ENCODE data around the gene C1orf232.

Gene C1orf232

DNA sequence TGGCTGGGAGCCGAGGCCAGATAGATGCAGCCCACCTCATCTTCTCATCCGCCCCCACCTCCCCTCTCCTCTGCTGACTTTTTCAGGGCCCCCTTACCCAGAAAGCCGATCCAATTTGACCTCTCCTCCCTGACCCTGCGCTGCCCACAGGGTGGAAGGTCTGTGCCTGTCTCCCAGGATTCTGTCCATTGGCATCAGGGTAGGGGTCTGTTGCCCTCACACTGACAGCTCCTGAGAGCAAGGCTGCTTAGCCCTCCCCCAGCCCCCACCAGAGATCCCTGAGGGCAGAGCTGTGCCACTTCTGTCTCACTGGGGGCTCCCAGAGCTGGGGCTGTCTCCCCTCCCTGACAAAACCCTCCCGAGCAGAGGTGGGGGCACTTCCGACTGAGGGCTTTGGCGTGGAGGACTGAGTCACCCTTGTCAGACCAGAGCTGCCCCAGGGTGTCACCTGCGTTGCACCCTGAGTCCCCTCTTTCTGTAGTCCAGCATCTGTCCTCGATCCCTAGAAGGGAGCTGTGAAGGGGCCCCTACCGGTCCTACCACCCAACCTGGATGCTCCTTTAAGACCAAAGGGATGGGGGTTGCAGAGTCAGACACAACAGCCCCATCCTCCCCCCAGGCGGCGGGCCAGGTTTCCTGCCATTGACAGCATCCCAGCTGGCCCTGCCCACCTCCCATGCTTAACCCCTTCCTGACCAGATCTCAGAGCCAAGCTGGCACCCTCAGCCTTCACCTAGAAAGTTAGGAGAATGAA lies 12.3 kb downstream of the C1orf232 start:
- DNase-seq, result no peak

DNA sequence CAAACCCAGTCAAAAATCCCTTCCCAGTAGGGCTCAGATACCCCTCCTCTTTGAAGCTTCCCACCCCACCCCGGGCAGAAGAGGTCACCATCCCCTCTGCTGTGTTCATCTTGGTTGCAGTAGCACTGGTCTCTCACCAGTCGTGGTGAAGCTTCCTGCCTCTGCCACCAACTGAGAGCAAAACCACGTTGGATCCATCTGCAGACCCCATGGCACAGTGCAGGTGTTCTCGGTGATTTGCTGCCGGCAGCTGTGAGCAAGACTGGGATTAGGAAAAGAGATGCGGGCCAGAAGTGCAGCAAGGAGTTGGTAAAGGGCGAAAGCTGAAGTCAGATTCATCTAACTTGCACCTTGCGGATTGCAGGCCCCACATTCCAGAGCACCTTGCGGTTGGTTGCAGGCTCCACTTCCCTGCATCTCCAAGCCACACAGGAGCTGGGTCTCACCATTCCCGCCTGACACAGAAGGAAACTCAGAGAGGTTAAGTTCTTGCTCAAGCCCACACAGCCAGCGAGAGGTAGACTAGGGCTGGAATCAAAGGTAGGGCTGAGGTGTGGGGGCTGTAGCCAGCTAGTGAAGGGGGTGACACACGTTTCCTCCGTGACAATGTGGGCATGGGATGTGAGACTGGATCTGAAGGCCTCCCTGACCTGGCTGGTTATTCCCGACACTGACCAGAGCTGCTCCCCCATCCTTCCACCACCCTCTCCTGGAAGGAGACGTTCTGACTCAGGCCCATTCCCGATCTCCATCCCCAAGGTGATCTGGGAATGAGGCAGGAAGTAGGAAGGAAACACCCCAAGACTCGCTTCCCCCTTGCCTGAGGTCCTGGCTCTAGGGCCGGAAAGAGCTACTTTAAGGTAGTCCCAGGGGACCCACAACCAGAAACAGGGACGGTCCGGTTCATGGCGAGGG lies 13.1 kb downstream of the C1orf232 start:
- no peak for DNase-seq

DNA sequence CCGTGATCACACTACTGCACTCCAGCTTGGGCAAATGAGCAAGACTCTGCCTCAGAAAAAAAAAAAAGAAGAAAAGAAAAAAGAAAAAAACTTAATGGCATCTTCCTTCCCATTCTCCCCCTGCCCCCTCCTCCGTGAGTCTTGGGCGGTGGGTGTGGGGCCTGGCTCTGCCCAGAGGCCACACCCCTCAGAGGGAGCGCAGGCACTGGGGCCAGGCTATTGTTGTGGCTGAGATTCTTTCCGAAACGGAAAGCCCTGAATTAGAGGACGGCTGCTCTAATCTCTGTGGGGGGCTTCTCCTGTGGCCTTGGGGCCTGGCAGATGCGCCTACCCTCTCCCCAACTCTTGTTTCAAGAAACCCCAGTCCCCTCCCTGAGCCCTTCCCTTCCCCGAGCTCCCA lies 14.0 kb downstream of the C1orf232 start:
- no peak for DNase-seq

DNA sequence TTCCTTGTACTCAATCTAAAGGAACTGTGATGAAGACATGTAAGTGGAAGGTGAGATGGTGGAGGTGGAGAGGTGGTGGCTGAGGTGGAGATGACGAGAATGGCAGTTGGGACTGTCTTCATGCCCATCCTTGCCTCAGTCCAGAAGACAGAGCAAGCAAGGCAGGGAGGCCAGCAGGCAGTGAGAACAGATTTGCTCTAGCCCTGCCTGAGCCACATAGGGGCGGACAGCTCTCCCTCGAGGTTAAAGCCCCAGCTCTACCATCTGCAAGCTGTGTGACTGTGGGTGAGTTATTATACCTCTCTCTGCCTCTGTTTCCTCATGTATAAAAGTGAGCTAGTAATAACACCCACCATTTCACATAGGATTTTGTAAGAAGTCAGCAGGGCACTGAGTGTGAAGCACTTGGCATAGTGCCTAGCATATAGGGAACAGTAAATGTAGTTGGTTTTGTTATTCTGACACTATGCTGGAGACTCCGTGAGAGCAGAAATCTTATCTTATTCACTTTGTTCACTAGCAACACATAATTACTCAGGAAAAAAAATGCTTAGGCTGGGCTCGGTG lies 14.7 kb downstream of the C1orf232 start:
- DNase-seq, result no peak

DNA sequence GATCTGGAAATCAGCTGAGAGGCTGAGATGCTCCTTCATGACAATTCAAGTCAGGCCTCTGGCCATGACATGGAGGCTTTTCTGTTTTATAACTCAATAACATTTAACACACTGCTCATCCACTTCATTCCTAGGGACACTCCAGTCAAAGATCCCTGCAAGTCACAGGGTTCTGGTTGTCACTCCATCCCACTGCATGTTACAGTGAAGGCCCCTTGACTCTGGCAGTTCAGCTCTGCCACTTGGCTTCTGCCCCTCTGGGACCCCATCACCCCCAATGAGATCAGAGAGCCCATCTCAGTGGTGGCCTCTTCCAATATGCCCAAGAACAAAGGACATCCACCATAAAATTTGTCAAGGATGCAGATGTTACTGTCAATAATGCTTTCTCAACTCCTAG lies 19.9 kb downstream of the C1orf232 start:
- no peak for DNase-seq

DNA sequence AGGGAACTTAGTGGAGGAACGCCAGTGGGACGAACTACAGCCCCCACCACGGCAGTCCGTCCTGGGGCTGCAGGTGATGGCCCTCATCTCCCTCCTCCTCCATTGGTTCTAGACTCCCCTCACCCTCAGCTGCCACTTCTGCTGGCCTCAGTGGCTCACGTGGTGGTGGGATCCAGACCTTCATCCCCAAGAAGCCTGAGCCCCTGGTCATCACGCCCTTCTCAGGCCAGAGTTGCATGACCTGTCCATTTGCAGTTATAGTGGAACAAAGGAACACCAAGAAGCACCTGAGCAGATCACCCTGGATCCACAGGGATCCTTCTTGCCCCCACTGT lies 22.8 kb downstream of the C1orf232 start:
- DNase-seq, result no peak

DNA sequence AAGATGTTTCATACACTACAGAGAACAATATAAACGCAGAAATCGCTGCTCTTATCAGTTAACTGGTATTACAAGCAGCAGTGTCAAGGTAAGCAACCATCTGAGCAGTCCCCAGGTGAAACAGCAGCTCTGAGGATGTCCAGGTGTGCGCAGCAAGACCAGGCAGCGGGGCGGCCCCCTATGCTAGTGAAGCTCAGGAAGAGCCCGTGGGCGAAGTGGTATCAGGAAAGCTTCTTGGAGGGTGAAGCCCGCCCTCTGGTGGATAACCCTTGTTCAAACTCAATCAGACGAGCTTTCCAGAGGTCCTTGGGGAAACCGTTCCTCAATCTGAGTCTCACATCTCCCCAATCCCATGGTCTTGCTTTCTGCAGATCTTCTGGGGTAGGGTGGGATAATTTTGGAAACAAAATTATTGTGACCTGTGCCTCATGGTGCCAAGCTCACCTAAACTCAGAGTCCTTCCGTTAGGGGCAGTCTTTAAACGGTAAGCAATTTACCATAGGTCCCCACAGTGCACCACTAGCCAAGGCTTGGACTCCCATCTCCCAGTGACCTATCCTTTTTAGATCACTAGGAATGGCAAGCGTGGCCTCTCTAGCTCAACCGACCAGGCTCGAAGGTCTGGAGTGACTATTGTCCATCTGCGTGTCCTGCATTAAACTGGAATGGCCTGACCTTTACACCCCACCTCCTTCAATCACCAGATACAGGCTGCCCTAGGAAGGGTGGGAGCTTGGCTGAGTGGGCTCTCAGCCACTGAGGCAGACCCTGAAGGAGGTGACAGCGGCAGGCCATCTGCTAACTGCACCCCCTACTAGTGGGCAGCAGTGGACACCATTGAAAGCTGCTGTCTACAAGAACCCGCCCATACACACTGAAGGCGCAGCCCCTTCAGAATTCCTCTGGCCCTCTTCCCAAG lies 23.5 kb downstream of the C1orf232 start:
- peak; percentile 80 for DNase-seq

DNA sequence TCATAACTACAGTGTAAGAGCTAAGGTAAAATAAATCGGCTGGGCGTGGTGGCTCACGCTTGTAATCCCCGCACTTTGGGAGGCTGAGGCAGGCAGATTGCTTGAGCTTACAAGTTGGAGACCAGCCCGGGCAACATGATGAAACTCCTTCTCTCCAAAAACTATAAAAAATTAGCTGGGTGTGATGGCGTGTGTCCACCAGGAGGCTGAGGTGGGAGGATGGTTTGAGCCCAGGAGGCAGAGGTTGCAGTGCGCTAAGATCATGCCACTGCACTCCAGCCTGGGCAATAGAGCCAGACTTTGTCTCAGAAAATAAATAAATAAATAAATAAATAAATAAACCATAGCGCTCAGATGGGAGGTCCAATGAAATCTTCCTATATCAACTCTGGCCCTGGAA lies 26.6 kb downstream of the C1orf232 start:
- DNase-seq, result no peak

DNA sequence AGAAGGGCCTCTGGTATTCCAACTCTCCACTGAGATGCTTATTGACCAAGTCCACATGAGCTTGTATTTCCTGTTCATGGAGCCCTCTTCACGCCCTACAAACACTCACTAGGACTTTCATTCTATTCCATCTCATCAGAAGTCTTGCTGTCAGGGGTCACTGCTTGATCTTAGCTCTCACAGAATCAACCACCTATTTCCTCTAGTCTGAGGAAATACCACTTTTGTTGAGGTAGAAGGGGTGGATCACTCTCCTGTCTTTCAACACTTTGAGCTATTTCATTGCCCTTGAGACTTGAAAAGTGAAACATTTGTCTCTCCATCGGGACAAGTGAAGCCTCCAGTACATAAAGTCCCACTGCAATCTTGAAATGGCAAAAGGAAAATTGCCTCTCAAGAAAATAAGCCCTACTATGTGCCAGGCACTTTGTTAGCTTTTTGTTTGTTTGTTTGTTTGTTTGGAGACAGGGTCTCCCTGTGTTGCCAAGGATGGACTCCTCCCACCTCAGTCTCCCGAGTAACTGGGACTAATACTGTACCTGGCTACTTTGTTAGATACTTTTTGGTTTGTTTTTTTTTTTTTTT lies 29.7 kb downstream of the C1orf232 start:
- no peak for DNase-seq

DNA sequence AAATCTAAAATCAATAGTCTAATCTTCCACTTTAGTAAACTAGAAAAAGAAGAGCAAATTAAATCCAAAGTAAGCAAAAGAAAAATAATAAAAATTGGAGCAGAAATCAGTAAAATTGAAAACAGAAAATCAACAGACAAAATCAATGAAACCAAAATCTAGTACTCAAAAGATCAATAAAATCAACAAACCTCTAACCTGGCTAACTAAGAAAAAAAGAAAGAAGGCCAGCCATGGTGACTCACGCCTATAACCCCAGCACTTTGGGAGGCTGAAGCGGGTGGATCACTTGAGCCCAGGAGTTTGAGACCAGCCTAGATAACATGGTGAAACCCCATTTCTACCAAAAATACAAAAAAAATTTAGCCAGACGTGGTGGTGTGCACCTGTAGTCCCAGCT lies 34.3 kb downstream of the C1orf232 start:
- no peak for DNase-seq

DNA sequence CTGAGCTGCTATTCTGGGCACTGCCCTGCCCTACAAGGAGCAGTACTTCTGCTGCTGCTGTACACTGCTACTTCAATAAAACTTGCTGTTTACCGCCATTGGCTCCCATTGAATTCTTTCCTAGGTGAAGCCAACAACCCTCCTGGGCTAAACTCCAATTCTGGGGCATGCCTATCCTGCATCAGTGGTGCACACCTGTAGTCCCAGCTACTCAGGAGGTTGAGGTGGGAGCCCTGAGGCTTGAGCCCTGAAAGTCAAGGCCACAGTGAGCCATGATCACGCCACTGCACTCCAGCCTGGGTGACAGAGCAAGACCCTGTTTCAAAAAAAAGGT lies 36.0 kb downstream of the C1orf232 start:
- no peak for DNase-seq

DNA sequence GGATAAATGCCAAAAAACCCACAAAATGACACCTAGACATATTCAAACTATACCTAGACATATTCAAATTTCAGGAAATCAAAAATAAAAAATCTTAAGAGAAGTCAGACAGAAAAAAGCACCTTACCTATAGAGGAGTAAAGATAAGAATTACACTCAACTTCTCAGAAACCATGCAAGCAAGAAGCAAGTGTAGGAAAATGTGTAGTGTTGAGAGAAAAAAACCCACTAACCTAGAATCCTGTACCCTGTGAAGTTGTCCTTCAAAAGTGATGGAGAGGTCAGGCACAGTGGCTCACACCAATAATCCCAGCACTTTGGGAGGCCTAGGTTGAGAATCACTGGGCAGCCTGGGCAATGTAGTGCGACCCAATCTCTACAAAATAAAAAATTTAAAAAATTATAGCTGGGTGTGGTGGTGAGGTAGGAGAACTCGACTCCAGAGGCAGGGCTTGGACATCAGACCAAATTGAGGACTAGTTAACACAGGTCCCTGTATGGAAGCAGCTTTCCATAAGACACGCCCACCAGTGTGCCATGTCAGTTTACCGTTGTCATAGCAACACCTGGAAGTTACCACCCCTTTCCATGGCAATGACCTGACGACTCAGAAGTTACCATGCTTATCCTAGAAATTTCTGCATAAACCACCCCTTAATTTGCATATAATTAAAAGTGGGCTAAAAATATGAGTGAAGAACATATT lies 36.5 kb downstream of the C1orf232 start:
- DNase-seq, result no peak

DNA sequence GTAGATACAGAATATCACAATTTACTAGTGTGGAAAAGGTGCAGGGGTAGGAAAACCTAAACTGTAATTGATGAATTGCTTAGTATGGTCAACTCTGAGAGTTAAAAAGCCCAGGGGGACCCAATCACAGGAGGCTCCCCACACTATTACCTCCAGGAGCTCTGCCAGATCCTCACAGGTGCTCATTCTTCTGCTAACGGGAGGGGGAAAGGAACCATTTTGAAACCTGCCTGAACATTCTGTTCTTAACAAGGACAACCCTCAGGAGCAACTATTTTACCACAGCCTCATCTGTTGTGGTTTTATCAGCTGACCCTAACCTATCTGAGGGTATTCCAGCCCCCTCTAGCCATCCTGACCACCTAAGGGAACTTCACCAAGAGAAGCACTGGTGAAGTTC lies 38.1 kb downstream of the C1orf232 start:
- DNase-seq, result no peak

DNA sequence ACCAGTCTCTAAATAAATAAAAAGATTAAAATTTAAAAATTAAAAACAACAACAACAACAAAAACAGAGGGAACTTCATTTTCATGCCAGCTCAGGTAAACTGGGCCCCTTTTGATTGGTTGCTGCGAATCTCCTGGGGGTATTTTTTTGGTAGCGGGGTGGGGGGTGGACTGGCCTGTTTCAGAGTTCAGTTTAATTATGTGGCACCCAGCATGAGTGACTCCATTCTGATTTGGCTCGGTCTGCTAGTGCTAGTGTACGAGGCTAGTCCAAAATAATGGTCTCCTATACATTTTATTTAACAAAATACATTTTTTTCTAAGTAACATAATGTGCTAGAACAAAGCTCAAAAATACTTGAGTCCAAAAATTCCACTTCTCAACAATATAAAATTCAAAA lies 39.0 kb downstream of the C1orf232 start:
- DNase-seq, result no peak

DNA sequence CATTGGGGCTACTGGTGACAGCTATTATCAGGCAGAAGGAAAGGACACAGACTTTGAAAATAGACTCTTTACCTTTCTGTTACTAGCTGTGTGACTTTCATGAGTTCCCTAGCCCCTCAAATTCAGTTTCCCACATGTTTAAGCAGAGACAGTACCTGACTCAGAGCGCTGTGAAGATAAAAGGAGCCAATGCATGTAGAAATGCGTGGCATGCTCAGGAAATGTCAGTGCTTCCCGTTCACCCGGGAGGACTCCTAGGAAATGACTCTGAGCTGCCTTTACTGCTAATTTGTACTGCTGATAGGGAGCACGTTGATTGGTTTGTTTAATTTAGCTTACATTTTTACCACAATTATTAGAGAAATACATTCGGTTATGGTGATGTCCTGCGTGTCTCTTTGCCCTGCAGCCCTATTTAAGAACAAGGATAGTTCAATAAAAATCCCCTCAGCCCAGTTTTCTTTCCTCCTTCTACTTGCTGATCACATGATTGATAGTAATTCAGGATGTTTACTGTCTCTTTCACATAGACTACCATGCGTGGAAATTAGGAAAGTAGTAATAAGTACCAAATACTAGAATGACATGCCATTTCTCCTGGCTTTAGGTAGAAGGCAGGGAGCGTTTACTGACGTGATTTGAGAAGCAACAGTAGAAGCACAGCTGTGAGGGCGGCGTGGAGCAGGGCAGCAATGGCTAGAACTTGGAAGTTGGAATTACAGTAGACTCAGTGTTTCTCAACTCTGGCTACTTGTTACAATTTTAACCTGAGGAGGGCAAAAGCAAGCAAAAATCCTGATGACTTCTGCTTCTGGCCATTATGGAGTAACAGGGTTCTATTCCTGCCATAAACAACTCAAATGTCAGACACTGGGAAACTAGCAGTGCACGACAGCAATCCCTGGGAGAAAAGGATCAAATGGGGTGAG lies 41.3 kb downstream of the C1orf232 start:
- no peak for DNase-seq

DNA sequence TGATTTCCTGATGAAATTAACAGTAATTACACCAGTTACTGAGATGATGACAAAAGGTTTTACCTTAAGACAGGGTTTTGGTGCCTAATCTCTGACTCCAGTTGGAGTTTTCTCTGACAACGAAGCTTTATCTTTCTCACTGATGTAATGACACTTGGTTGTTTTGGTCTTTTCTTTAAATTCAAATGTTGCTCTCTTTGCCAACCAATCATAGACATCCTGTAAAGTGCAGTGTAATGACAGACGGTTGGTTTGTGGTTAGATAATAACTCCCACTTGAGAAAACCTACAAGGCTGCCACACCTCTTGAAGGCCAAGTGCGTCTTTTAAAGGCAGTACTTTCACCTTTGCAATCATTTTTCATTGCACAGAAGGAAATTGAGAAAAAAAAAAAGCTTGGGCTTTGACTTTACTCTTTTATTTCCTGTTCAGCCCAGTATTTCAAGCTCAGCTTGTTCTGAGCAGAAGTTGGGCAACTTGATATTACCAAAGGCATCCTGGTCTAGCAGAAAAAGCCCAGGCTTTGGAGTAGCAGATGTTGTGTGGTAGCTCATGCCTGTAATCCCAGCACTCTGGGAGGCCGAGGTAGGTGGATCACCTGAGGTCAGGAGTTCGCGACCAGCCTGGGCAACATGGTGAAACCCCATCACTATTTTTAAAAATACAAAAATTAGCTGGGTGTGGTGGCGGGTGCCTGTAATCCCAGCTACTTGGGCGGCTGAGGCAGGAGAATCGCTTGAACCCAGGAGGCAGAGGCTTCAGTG lies 42.3 kb downstream of the C1orf232 start:
- DNase-seq, result no peak

DNA sequence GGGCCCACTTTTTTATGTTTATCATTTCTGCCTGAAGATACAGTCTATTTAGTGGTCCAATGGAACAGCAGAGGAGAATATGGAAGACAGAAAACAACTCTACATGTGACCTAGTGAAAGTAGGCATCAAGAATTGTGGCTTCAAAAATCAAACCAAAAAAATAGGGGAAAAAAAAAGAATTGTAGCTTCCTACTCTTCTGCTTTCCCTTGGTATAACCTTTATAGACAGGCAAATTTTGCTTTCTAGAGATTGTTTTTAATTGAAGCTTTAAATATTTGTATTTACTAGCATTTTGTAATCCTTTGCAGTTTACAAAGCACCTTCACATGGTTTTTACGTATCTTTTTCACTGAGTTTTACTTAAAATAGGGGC lies 42.8 kb downstream of the C1orf232 start:
- no peak for DNase-seq

DNA sequence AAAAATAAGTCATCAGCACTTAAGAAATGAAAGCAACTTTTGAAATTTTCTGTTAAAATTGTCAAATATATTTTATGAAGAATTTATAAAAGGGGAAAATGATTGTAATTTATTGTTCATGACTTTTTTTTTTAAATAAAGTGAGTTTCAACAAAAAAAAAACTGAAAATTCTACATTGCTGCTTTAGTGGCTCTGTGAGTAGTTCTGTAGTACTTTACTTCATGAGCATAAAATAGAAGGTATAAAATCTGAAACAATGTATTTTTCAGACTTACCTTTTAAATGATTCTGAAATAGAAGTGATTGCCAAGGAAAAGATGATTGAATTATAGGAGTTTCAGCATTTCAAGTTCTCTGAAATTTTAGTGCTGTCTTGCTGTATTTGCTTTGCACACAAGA lies 43.4 kb downstream of the C1orf232 start:
- DNase-seq, result no peak

DNA sequence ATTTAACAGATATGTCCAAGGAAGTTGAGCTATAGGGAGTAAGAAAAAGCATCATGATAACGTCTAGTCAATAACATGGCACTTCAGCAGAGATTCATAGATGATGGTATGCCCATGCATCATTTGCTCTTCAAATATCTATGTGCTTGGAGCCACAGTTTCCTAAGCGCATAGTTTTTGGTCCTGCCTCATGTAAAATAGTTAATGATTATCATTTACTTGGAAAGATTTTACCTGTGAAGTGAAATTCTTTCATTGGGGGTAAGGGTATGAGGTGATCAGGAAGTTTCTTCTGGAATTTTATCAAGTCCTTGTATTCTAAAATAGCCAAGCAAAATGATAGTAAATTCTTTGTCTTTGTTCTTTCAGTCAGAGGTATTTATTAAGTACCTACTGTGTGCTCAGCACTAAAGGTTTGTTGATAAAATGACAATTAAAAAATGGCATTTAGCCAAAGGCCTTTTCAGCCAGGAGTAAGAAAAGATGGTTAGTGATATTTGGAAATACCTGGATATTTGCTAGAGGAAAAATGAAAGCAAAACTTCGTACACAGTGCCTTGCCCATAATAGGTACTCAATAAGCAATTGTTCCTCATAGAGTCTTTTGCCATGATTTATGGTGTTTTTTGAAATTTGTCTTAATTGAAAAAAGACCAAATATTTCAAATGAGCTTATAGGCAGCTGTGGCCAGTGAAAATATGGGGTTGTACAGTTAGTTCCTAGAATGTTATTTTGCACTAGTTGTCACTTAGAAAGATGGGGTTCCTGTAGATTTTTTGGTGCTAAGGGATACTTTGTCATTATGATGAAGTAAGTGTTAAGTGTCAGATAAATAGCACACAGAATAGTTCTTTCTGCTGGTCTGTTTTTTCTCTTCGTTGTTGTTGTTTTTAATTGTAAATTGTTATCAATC lies 44.1 kb downstream of the C1orf232 start:
- no peak for DNase-seq

All from femur (tissue), 1 donor.